IMR-90 (cell line): ENCODE measurements around the gene CDH13. TPM values are rescaled to one million over a fixed set of nuclear protein-coding genes. Genes with fewer than 3 reads are reported as not detected.

Source experiments
- ATAC-seq: fragments of 200-7000 bp; cut with Tn5 transposase; 2 replicates; pipeline ENCODE4 v1.9.1; 2020; ENCODE audit warnings: low read depth, mild to moderate bottlenecking, moderate library complexity
- BruUV-seq: library from RNA; stranded (reverse); fragments of 400-500 nt; replicated peaks from 2 replicates; lab custom pipeline; 2021; lab: Mats Ljungman, UMichigan
- CTCF ChIA-PET: fragments of 300-600 bp; formaldehyde crosslinking; extraction: SDS; loops from one replicate; lab custom pipeline; 2021; ENCODE audit warnings: antibody characterized with exemption; lab: Yijun Ruan, JAX
- POLR2A ChIA-PET: fragments of 300-600 bp; sonication (Branson Sonifier 250); formaldehyde crosslinking; loops from one replicate; lab custom pipeline; 2022; ENCODE audit warnings: antibody characterized with exemption; ENCODE audit not compliant: unreplicated experiment; lab: Charles Lee
- DNase-seq: peaks from one replicate; pipeline ENCODE4 v3.0.0; 2013
- H2AFZ ChIP-seq: replicated peaks from 2 replicates; pipeline ENCODE3; 2013; ENCODE audit warnings: low read length, mild to moderate bottlenecking; ENCODE audit not compliant: poor library complexity
- H2AK5ac ChIP-seq: 2 replicates; pipeline ENCODE4 v1.6.1; 2013; ENCODE audit warnings: low read depth, low read length, inconsistent platforms
- H2AK9ac ChIP-seq: replicated peaks from 2 replicates; pipeline ENCODE3; 2013; ENCODE audit warnings: mild to moderate bottlenecking, low read depth, low read length, moderate library complexity; ENCODE audit not compliant: poor library complexity
- H2BK120ac ChIP-seq: 2 replicates; pipeline ENCODE4 v1.6.1; 2013; ENCODE audit warnings: low read depth, low read length, inconsistent platforms
- H2BK15ac ChIP-seq: 3 replicates; pipeline ENCODE4 v1.6.1; 2013; ENCODE audit warnings: low read depth, low read length, inconsistent platforms
- H2BK20ac ChIP-seq: 2 replicates; pipeline ENCODE4 v1.6.1; 2013; ENCODE audit warnings: low read depth, mild to moderate bottlenecking, inconsistent platforms, low read length, moderate library complexity
- H2BK5ac ChIP-seq: 2 replicates; pipeline ENCODE4 v1.6.1; 2013; ENCODE audit warnings: mild to moderate bottlenecking, low read depth, low read length, inconsistent platforms; ENCODE audit not compliant: poor library complexity, severe bottlenecking
- H3K14ac ChIP-seq: replicated peaks from 2 replicates; pipeline ENCODE4 v1.6.1; 2013; ENCODE audit warnings: low read depth, low read length, inconsistent platforms
- H3K18ac ChIP-seq: 2 replicates; pipeline ENCODE4 v1.6.1; 2013; ENCODE audit warnings: low read depth, low read length, control low read depth
- H3K23ac ChIP-seq: 2 replicates; pipeline ENCODE4 v1.6.1; 2013; ENCODE audit warnings: low read depth, low read length, inconsistent platforms
- H3K27ac ChIP-seq: 2 replicates; pipeline ENCODE4 v1.5.1; 2013; ENCODE audit warnings: mild to moderate bottlenecking, control low read depth, low read length; ENCODE audit not compliant: insufficient read depth
- H3K27me3 ChIP-seq: 2 replicates; pipeline ENCODE4 v1.6.1; 2013; ENCODE audit warnings: low read length; ENCODE audit not compliant: control insufficient read depth, insufficient read depth
- H3K36me3 ChIP-seq: 2 replicates; pipeline ENCODE4 v1.6.1; 2013; ENCODE audit warnings: low read length, mixed read lengths; ENCODE audit not compliant: control insufficient read depth, insufficient read depth
- H3K4ac ChIP-seq: 2 replicates; pipeline ENCODE4 v1.6.1; 2013; ENCODE audit warnings: low read depth, low read length, inconsistent platforms
- H3K4me1 ChIP-seq: 2 replicates; pipeline ENCODE4 v1.6.1; 2013; ENCODE audit warnings: low read length, mixed read lengths; ENCODE audit not compliant: control insufficient read depth, insufficient read depth
- H3K4me2 ChIP-seq: 2 replicates; pipeline ENCODE4 v1.6.1; 2013; ENCODE audit warnings: low read depth, mild to moderate bottlenecking, control low read depth, low read length, moderate library complexity
- H3K4me3 ChIP-seq: 2 replicates; pipeline ENCODE4 v1.5.1; 2013; ENCODE audit warnings: low read depth, mild to moderate bottlenecking, control low read depth, low read length, moderate library complexity; ENCODE audit not compliant: insufficient read depth
- H3K56ac ChIP-seq: 2 replicates; pipeline ENCODE4 v1.6.1; 2013; ENCODE audit warnings: low read length, inconsistent platforms; ENCODE audit not compliant: insufficient read depth; ENCODE audit errors: extremely low read depth
- H3K79me1 ChIP-seq, 2 experiments: 2 replicates each; pipeline ENCODE4 v1.6.1; 2013; ENCODE audit warnings: low read length in 2 of 2, inconsistent platforms in 1 of 2, low read depth in 1 of 2
- H3K9ac ChIP-seq: 2 replicates; pipeline ENCODE4 v1.6.1; 2013; ENCODE audit warnings: low read depth, low read length, control low read depth
- H3K9me1 ChIP-seq: 2 replicates; pipeline ENCODE4 v1.6.1; 2013; ENCODE audit warnings: low read length, inconsistent platforms; ENCODE audit not compliant: insufficient read depth
- H3K9me3 ChIP-seq: 2 replicates; pipeline ENCODE4 v1.6.1; 2013; ENCODE audit warnings: low read length; ENCODE audit not compliant: control insufficient read depth, insufficient read depth
- H4K20me1 ChIP-seq: 2 replicates; pipeline ENCODE4 v1.6.1; 2013; ENCODE audit warnings: low read length, inconsistent platforms; ENCODE audit not compliant: insufficient read depth
- H4K5ac ChIP-seq: 2 replicates; pipeline ENCODE4 v1.6.1; 2013; ENCODE audit warnings: mild to moderate bottlenecking, low read depth, low read length, control low read depth
- H4K8ac ChIP-seq, 2 experiments: 2 replicates each; pipeline ENCODE4 v1.6.1; 2013; ENCODE audit warnings: low read depth in 2 of 2, low read length in 2 of 2, control low read depth in 1 of 2, inconsistent platforms in 1 of 2
- H4K91ac ChIP-seq: 2 replicates; pipeline ENCODE4 v1.6.1; 2013; ENCODE audit warnings: low read depth, low read length, inconsistent platforms; ENCODE audit not compliant: insufficient read depth
- CHD1 ChIP-seq: IDR thresholded peaks from 2 replicates; pipeline ENCODE4 v1.6.1; 2012; ENCODE audit warnings: low read depth, low read length, improper control_type of control experiment
- CTCF ChIP-seq: conservative IDR thresholded peaks from 2 replicates; pipeline ENCODE4 v1.5.1; 2012; ENCODE audit warnings: mild to moderate bottlenecking, low read depth, low read length, improper control_type of control experiment
- ELK1 ChIP-seq: fragments of 150-350 bp; IDR thresholded peaks from 2 replicates; pipeline ENCODE4 v1.6.1; 2016; ENCODE audit warnings: low read depth, mild to moderate bottlenecking, low read length, moderate library complexity, borderline replicate concordance
- FOS ChIP-seq: fragments of 150-350 bp; IDR thresholded peaks from 2 replicates; pipeline ENCODE4 v1.6.1; 2016; ENCODE audit warnings: low read depth, low read length
- MAFK ChIP-seq: IDR thresholded peaks from 2 replicates; pipeline ENCODE4 v1.6.1; 2012; ENCODE audit warnings: low read depth, low read length, improper control_type of control experiment
- MXI1 ChIP-seq: IDR thresholded peaks from 2 replicates; pipeline ENCODE4 v1.6.1; 2012; ENCODE audit warnings: low read depth, mild to moderate bottlenecking, low read length, moderate library complexity, borderline replicate concordance
- POLR2A ChIP-seq: IDR thresholded peaks from 2 replicates; pipeline ENCODE4 v1.6.1; 2012; ENCODE audit warnings: mild to moderate bottlenecking, low read depth, low read length
- USF2 ChIP-seq: fragments of 150-350 bp; IDR thresholded peaks from 2 replicates; pipeline ENCODE4 v1.6.1; 2017; ENCODE audit warnings: mild to moderate bottlenecking, antibody characterized with exemption, low read length, low read depth
- WGBS, 2 experiments: methylation state at CpG; one replicate each; pipeline versions ENCODE4 v1.1.5 to v1.1.7; 2013; ENCODE audit warnings: missing lambda C conversion rate in 2 of 2; ENCODE audit not compliant: insufficient read length in 1 of 2; ENCODE audit errors: extremely low coverage in 2 of 2; 5-methylcytosine and 5-hydroxymethylcytosine counted together
- dilution Hi-C: fragments of 300-500 bp; cut with HindIII; formaldehyde crosslinking; loops from one replicate; pipeline ENCODE4 v1.14.3; 2018; ENCODE audit warnings: low sequenced_read_pairs; ENCODE audit not compliant: unreplicated experiment
- in situ Hi-C: fragments of 300-500 bp; cut with MboI; formaldehyde crosslinking; loops from 3 replicates; pipeline ENCODE4 v1.14.3; 2019; ENCODE audit warnings: low sequenced_read_pairs, inconsistent platforms, mixed read lengths
- intact Hi-C: fragments of 100-400 bp; cut with micrococcal nuclease; formaldehyde crosslinking; loops from 2 replicates; pipeline ENCODE4 v1.10.0; 2022
- polyA plus RNA-seq, 3 experiments: library from polyadenylated mRNA; depleted of rRNA; stranded (reverse); fragments of >200 nt; gene quantifications; 2 replicates each; pipeline ENCODE4 v1.2.3, GENCODE V29; 2012; ENCODE audit warnings: low replicate concordance in 1 of 3
- total RNA-seq: library from RNA; depleted of rRNA; stranded (reverse); fragments of >200 nt; gene quantifications from 2 replicates; pipeline ENCODE4 v1.2.3, GENCODE V29; 2012

CDH13 gene
- total and polyA plus RNA-seq, 2 of the 4 experiments (the other 2 are of a cell fraction) = 61.6 to 74.7 TPM

GRCh38 chr16:83676086-83676485 is 1049.3 kb downstream of the CDH13 start:
- intact Hi-C loops = no loop called here
- CTCF ChIA-PET = no interaction called here
- no peak for TF ChIP-seq USF2
- no peak for TF ChIP-seq POLR2A
- TF ChIP-seq ELK1 = no peak
- TF ChIP-seq CHD1 = no peak
- no peak for TF ChIP-seq CTCF
- TF ChIP-seq MXI1 = no peak
- no peak for TF ChIP-seq MAFK
- TF ChIP-seq FOS = no peak

More at GRCh38 chr16:83676086-83676485, 1049.3 kb downstream of the CDH13 start:
- no peak overlapping the region for H2BK5ac ChIP-seq
- no peaks in the 10 kb centered on the region for H3K4me1 ChIP-seq
- H3K9me3 ChIP-seq = no peaks in the 10 kb centered on the region; the same call in 1 of the 2 replicates
- in situ Hi-C loops (no loop called here), dilution Hi-C loops (no loop called here)
- no peak overlapping the region for H3K9ac ChIP-seq
- no peak overlapping the region for H2BK15ac ChIP-seq
- no peak overlapping the region for H3K4ac ChIP-seq
- no peaks in the 10 kb centered on the region for H3K79me1 ChIP-seq
- POLR2A ChIA-PET = no interaction called here
- no CpG with 5 or more reads among the region's 6 CpGs for WGBS, 2 experiments
- DNase-seq (no peak), ATAC-seq (no peak)
- no peak overlapping the region for H4K91ac ChIP-seq
- no peak overlapping the region for H3K4me2 ChIP-seq
- H2AK9ac ChIP-seq = no peak overlapping the region
- no peaks in the 10 kb centered on the region; the same call in 1 of the 2 replicates for H3K27me3 ChIP-seq
- no TSS peak for BruUV-seq
- H3K56ac ChIP-seq = no peak overlapping the region
- H2AFZ ChIP-seq = no peak overlapping the region
- H3K18ac ChIP-seq = no peak overlapping the region
- H2AK5ac ChIP-seq = no peak overlapping the region
- no peak overlapping the region for H3K14ac ChIP-seq
- H3K4me3 ChIP-seq = no peak overlapping the region
- no peak overlapping the region for H2BK20ac ChIP-seq
- peaks cover 3% of the 10 kb centered on the region; the same call in 1 of the 2 replicates for H3K9me1 ChIP-seq
- H2BK120ac ChIP-seq = no peak overlapping the region
- H4K8ac ChIP-seq = no peak overlapping the region
- H4K20me1 ChIP-seq = no peaks in the 10 kb centered on the region
- H3K27ac ChIP-seq = no peak overlapping the region
- H3K36me3 ChIP-seq = no peaks in the 10 kb centered on the region
- no peak overlapping the region for H4K5ac ChIP-seq
- no peak overlapping the region for H3K23ac ChIP-seq
